ENCODE measurements around the gene TMEFF2.
"Not testable (repeated sequence)": the region's sequence is repeated elsewhere in the genome, so short reads cannot be mapped to it uniquely, and the experiment has no call there.

The TMEFF2 gene

GRCh38 chr2:192127434-192127833, 67.3 kb downstream of the TMEFF2 start:
- DNase-seq = no peak

GRCh38 chr2:192126912-192127311, 67.8 kb downstream of the TMEFF2 start:
- no peak for DNase-seq

GRCh38 chr2:192126426-192126825, 68.3 kb downstream of the TMEFF2 start:
- no peak for DNase-seq

- no peak for DNase-seq
Observed at GRCh38 chr2:192124571-192124970, 70.2 kb downstream of the TMEFF2 start.

GRCh38 chr2:192123847-192124246, 70.9 kb downstream of the TMEFF2 start:
- no peak for DNase-seq

- no peak for DNase-seq
Observed at GRCh38 chr2:192122946-192123345, 71.8 kb downstream of the TMEFF2 start.

GRCh38 chr2:192122141-192122540, 72.6 kb downstream of the TMEFF2 start:
- no peak for DNase-seq

GRCh38 chr2:192119536-192119935, 75.2 kb downstream of the TMEFF2 start:
- no peak for DNase-seq

GRCh38 chr2:192117705-192118104, 77.0 kb downstream of the TMEFF2 start:
- no peak for DNase-seq

- not testable (repeated sequence) for DNase-seq
Observed at GRCh38 chr2:192111536-192111935, 83.2 kb downstream of the TMEFF2 start.

GRCh38 chr2:192099742-192100141, 95.0 kb downstream of the TMEFF2 start:
- DNase-seq = no peak

GRCh38 chr2:192098814-192099491, 95.8 kb downstream of the TMEFF2 start:
- no peak for DNase-seq

GRCh38 chr2:192091476-192091875, 103.3 kb downstream of the TMEFF2 start:
- no peak for DNase-seq

- no peak for DNase-seq
Observed at GRCh38 chr2:192090911-192091310, 103.8 kb downstream of the TMEFF2 start.

GRCh38 chr2:192087398-192087958, 107.3 kb downstream of the TMEFF2 start:
- DNase-seq = no peak

- DNase-seq = no peak
Observed at GRCh38 chr2:192082121-192082520, 112.6 kb downstream of the TMEFF2 start.

- not testable (repeated sequence) for DNase-seq
Observed at GRCh38 chr2:192080096-192080495, 114.6 kb downstream of the TMEFF2 start.

- no peak for DNase-seq
Observed at GRCh38 chr2:192073878-192074277, 120.9 kb downstream of the TMEFF2 start.

- DNase-seq = no peak
Observed at GRCh38 chr2:192072778-192073177, 122.0 kb downstream of the TMEFF2 start.

- peak in 1 of 2 donors; percentile 6 for DNase-seq
Observed at GRCh38 chr2:192072261-192072660, 122.5 kb downstream of the TMEFF2 start.

GRCh38 chr2:192070099-192070498, 124.6 kb downstream of the TMEFF2 start:
- DNase-seq = no peak

- no peak for DNase-seq
Observed at GRCh38 chr2:192069417-192069816, 125.3 kb downstream of the TMEFF2 start.

- DNase-seq = no peak
Observed at GRCh38 chr2:192068966-192069365, 125.8 kb downstream of the TMEFF2 start.

GRCh38 chr2:192067631-192068030, 127.1 kb downstream of the TMEFF2 start:
- DNase-seq = no peak

- no peak for DNase-seq
Observed at GRCh38 chr2:192064459-192064858, 130.3 kb downstream of the TMEFF2 start.

Data from CD4-positive, alpha-beta T cell treated with Interferon alpha-2 for 1 hour (primary cell).